C4-2B (cell line): ENCODE measurements around the gene MMP17.
"Not testable (repeated sequence)": the region's sequence is repeated elsewhere in the genome, so short reads cannot be mapped to it uniquely, and the experiment has no call there.

Experiments used
- H3K27ac ChIP-seq: fragments of 450-650 bp; 2 replicates; pipeline ENCODE4 v1.5.1; 2017
- CTCF ChIP-seq: fragments of 450-650 bp; conservative IDR thresholded peaks from 2 replicates; pipeline ENCODE4 v1.5.1; 2017; ENCODE audit warnings: mild to moderate bottlenecking
- ZFX ChIP-seq: fragments of 450-650 bp; IDR thresholded peaks from 2 replicates; pipeline ENCODE4 v1.6.1; 2017

The MMP17 gene

GRCh38 chr12:131800594-131801135, 27.5 kb upstream of the MMP17 start:
- TF ChIP-seq ZFX (no peak), CTCF (no peak)
- no peak overlapping the region for H3K27ac ChIP-seq

- no peak for TF ChIP-seq ZFX
- no peak for TF ChIP-seq CTCF
- H3K27ac ChIP-seq = no peak overlapping the region
Measured at GRCh38 chr12:131801254-131801866, 26.8 kb upstream of the MMP17 start.

GRCh38 chr12:131803961-131804521, 24.2 kb upstream of the MMP17 start:
- H3K27ac ChIP-seq = no peak overlapping the region
- TF ChIP-seq ZFX (no peak), CTCF (no peak)

GRCh38 chr12:131805421-131805820, 22.8 kb upstream of the MMP17 start:
- no peak overlapping the region for H3K27ac ChIP-seq
- TF ChIP-seq ZFX (no peak), CTCF (no peak)

- no peak overlapping the region for H3K27ac ChIP-seq
Measured at GRCh38 chr12:131806674-131807073, 21.5 kb upstream of the MMP17 start.

GRCh38 chr12:131808744-131809371, 19.3 kb upstream of the MMP17 start:
- no peak for TF ChIP-seq ZFX
- TF ChIP-seq CTCF = no peak
- H3K27ac ChIP-seq = no peak overlapping the region

More at GRCh38 chr12:131806674-131807073, 21.5 kb upstream of the MMP17 start:
- TF ChIP-seq ZFX (no peak), CTCF (no peak)

GRCh38 chr12:131809476-131810254, 18.5 kb upstream of the MMP17 start:
- H3K27ac ChIP-seq = not testable (repeated sequence)
